ENCODE measurements around the gene HOMER2. TPM values are rescaled to one million over a fixed set of nuclear protein-coding genes. Genes with fewer than 3 reads are reported as not detected.

The HOMER2 gene
- total and polyA plus RNA-seq, 9 of the 15 experiments (the other 6 are each of a cell fraction or from before 2014, with no cell fraction given) = 0.13 to 0.47 (median 0.29) TPM; not detected in 1

DNA sequence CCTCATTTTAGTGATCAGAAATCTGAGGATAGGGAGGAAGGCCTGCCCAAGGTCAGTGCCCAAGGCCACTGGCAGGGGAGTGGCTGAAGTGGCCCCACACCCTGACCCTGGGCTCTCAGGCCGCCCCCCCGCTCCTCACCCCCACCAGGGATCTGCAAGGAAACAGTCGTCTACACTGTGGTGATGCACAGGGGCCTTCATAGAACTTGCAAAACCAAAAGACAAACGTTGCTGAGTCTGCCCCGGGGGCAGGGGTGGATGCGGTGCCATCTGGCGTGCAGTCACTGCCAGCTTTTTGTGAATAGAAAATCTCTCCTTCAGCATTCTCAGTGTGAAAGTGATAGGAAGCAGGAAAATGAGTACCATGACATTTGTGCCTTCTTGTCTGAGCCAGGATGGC lies 101.8 kb downstream of the HOMER2 start:
- ChIA-PET CTCF (ENCODE audit: low intra/inter-chr PET ratio) (no interaction called here), POLR2A (no interaction called here)
- H3K36me3 ChIP-seq (ENCODE audit: control insufficient read depth, insufficient read depth, low read length) = no peaks in the 10 kb centered on the region
- ATAC-seq (no peak), DNase-seq (ENCODE audit: extremely low read depth in 1 of 4, low spot score in 3 of 4) (no peak), FAIRE-seq (no peak)
- H3K9me3 ChIP-seq (replicated peaks; ENCODE audit: control insufficient read depth, insufficient read depth, low read depth, low read length) = no peaks in the 10 kb centered on the region
- peaks cover 37 to 59% of the 10 kb centered on the region in 2 experiments for H3K4me1 ChIP-seq (replicated peaks in 1 of 2; ENCODE audit: control insufficient read depth in 2 of 2, insufficient read depth in 2 of 2, low read length in 2 of 2)
- in situ Hi-C loops (cut with MboI) (loop anchor here (10.0 kb wide), 1 partner anchor 134 kb away; the partner anchor contains the start of gene RAMAC), intact Hi-C loops (cut with micrococcal nuclease) (no loop called here)
- H2AFZ ChIP-seq (ENCODE audit: low read depth, low read length) = peak overlapping the region; percentile 95; the same call in 1 of the 2 replicates
- no TSS peak for BruUV-seq (replicated peaks)
- no peaks in the 10 kb centered on the region for H3K27me3 ChIP-seq (ENCODE audit: control insufficient read depth in 2 of 2, insufficient read depth in 2 of 2, low read length in 2 of 2)
- no peaks in the 10 kb centered on the region for H4K20me1 ChIP-seq (replicated peaks; ENCODE audit: control insufficient read depth, insufficient read depth, low read length)
- no peak overlapping the region for H3K9ac ChIP-seq (ENCODE audit: insufficient read depth in 1 of 2, low read depth in 2 of 2, low read length in 2 of 2)
- no peak overlapping the region for H3K4me3 ChIP-seq
- no peak overlapping the region for H3K27ac ChIP-seq (ENCODE audit: extremely low read depth, low read depth, low read length)
- TF ChIP-seq HLTF (IDR thresholded peaks at IDR 0.05) = no peak
- TF ChIP-seq, protein P1, sequence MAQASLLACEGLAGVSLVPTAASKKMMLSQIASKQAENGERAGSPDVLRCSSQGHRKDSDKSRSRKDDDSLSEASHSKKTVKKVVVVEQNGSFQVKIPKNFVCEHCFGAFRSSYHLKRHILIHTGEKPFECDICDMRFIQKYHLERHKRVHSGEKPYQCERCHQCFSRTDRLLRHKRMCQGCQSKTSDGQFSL (CRISPR knock-in tag; IDR thresholded peaks at IDR 0.05) = 0 out of 2 replicates have a peak, but pooled peaks have one; percentile 28
- TF ChIP-seq, protein P1 (tag; IDR thresholded peaks at IDR 0.05) = no peak
- TF ChIP-seq NFATC3 (IDR thresholded peaks at IDR 0.05) = no peak
- TF ChIP-seq ERF (CRISPR knock-in tag; IDR thresholded peaks at IDR 0.05) = no peak
- no peak for TF ChIP-seq SMARCC2 (IDR thresholded peaks at IDR 0.05; ENCODE audit: low read depth)
- no peak overlapping the region for H3K4me2 ChIP-seq (ENCODE audit: insufficient read depth, low read length)
- H3K79me2 ChIP-seq (ENCODE audit: control insufficient read depth, insufficient read depth, low read length) = no peaks in the 10 kb centered on the region
- WGBS (ENCODE audit: insufficient coverage, low coverage, missing lambda C conversion rate) = 75% methylated on average over 5 of the region's 7 CpGs
- H3K9me1 ChIP-seq (ENCODE audit: control insufficient read depth, insufficient read depth, low read length) = no peaks in the 10 kb centered on the region

All from K562 (cell line).